ENCODE results near the gene APOBEC3G. TPM values are rescaled to one million over a fixed set of nuclear protein-coding genes. Genes with fewer than 3 reads are reported as not detected.
A peak's percentile ranks its signal among the peaks of the same experiment; 100 is the strongest.

Gene APOBEC3G
- total and polyA plus RNA-seq, 4 experiments from 2014 or later: 44.5 to 110 (median 73.0) TPM

GRCh38 chr22:39083212-39084165 is 6.4 kb downstream of the APOBEC3G start:
- H3K4me1 ChIP-seq (ENCODE audit: insufficient read depth, low read length): peaks cover 67% of the 10 kb centered on the region
- Mint-ChIP-seq H3K4me3 (peak overlapping the region in 1 of 8 donors; percentile 20), H3K36me3 (peaks cover 25 to 51% of the 10 kb centered on the region in 2 donors), H3K9me3 (no peaks in the 10 kb centered on the region), H3K4me1 (peaks cover 24 to 78% (median 52%) of the 10 kb centered on the region in 4 donors), H3K27ac (peak overlapping the region; percentile 42 to 93 (median 75)), H3K27me3 (no peaks in the 10 kb centered on the region)
- peak overlapping the region; percentile 37 for H3K27ac ChIP-seq (ENCODE audit: low read depth, low read length)
- H3K36me3 ChIP-seq (ENCODE audit: insufficient read depth, low read length): peaks cover 20% of the 10 kb centered on the region
- ChIA-PET POLR2A (ENCODE audit: partially characterized antibody) (interaction anchor here (0.5 to 1.2 kb wide), 2 partner anchors 15 to 67 kb away, joined by 3 to 5 read pairs; no protein-coding TSS in a partner anchor), CTCF (ENCODE audit: partially characterized antibody) (no interaction called here)
- no peak for DNase-seq
- H3K9me3 ChIP-seq (ENCODE audit: control insufficient read depth in 1 of 2, low read length in 2 of 2): no peaks in the 10 kb centered on the region
- H3K27me3 ChIP-seq (ENCODE audit: insufficient read depth, low read length): no peaks in the 10 kb centered on the region
- intact Hi-C loops (cut with micrococcal nuclease): no loop called here
- H3K4me3 ChIP-seq (ENCODE audit: low read length in 2 of 2): no peak overlapping the region

- peaks cover 29 to 85% (median 58%) of the 10 kb centered on the region in 4 donors for H3K4me1 Mint-ChIP-seq
- H3K27me3 ChIP-seq (ENCODE audit: insufficient read depth, low read length): no peaks in the 10 kb centered on the region
- no peak overlapping the region for H3K27ac ChIP-seq (ENCODE audit: low read depth, low read length)
- ChIA-PET POLR2A (ENCODE audit: partially characterized antibody) (no interaction called here), CTCF (ENCODE audit: partially characterized antibody) (no interaction called here)
- peaks cover 27 to 52% of the 10 kb centered on the region in 2 donors for H3K36me3 Mint-ChIP-seq
- H3K4me3 ChIP-seq (ENCODE audit: low read length in 2 of 2): no peak overlapping the region
- peak overlapping the region in 6 of 7 donors; percentile 13 to 89 (median 40) for H3K27ac Mint-ChIP-seq
- intact Hi-C loops (cut with micrococcal nuclease): no loop called here
- no peaks in the 10 kb centered on the region for H3K9me3 ChIP-seq (ENCODE audit: control insufficient read depth in 1 of 2, low read length in 2 of 2)
- peaks cover 75% of the 10 kb centered on the region for H3K4me1 ChIP-seq (ENCODE audit: insufficient read depth, low read length)
- H3K9me3 Mint-ChIP-seq: no peaks in the 10 kb centered on the region
- no peak for DNase-seq
- no peaks in the 10 kb centered on the region for H3K27me3 Mint-ChIP-seq
- peaks cover 20% of the 10 kb centered on the region for H3K36me3 ChIP-seq (ENCODE audit: insufficient read depth, low read length)
- H3K4me3 Mint-ChIP-seq: no peak overlapping the region
Measured at GRCh38 chr22:39084666-39085065, 7.6 kb downstream of the APOBEC3G start.

- ChIA-PET POLR2A (ENCODE audit: partially characterized antibody) (interaction anchor here (1.5 kb wide), 1 partner anchor 10 kb away, joined by 4 read pairs; the partner anchor contains the start of gene APOBEC3H), CTCF (ENCODE audit: partially characterized antibody) (no interaction called here)
- no peak overlapping the region for H3K4me3 Mint-ChIP-seq
- intact Hi-C loops (cut with micrococcal nuclease): no loop called here
- H3K27ac Mint-ChIP-seq: peak overlapping the region in 6 of 7 donors; percentile 86 to 99 (median 88)
- peaks cover 9 to 34% of the 10 kb centered on the region in 2 donors for H3K36me3 Mint-ChIP-seq
- H3K27me3 Mint-ChIP-seq: no peaks in the 10 kb centered on the region
- peaks cover 40 to 87% (median 62%) of the 10 kb centered on the region in 4 donors for H3K4me1 Mint-ChIP-seq
- H3K36me3 ChIP-seq (ENCODE audit: insufficient read depth, low read length): peaks cover 6% of the 10 kb centered on the region
- no peak overlapping the region for H3K27ac ChIP-seq (ENCODE audit: low read depth, low read length)
- H3K4me1 ChIP-seq (ENCODE audit: insufficient read depth, low read length): peaks cover 73% of the 10 kb centered on the region
- no peak for DNase-seq
- no peaks in the 10 kb centered on the region for H3K9me3 Mint-ChIP-seq
- no peak overlapping the region for H3K4me3 ChIP-seq (ENCODE audit: low read length in 2 of 2)
- H3K9me3 ChIP-seq (ENCODE audit: control insufficient read depth in 1 of 2, low read length in 2 of 2): no peaks in the 10 kb centered on the region
- H3K27me3 ChIP-seq (ENCODE audit: insufficient read depth, low read length): no peaks in the 10 kb centered on the region
Measured at GRCh38 chr22:39087098-39087497, 10.0 kb downstream of the APOBEC3G start.

- H3K4me3 ChIP-seq (ENCODE audit: low read length in 2 of 2): no peak overlapping the region
- peaks cover 6% of the 10 kb centered on the region for H3K36me3 ChIP-seq (ENCODE audit: insufficient read depth, low read length)
- ChIA-PET POLR2A (ENCODE audit: partially characterized antibody) (interaction anchor here (3.9 to 5.0 kb wide), 2 partner anchors 10 to 12 kb away, joined by 39 read pairs; partner anchors contain the start of gene APOBEC3G), CTCF (ENCODE audit: partially characterized antibody) (no interaction called here)
- peaks cover 76% of the 10 kb centered on the region for H3K4me1 ChIP-seq (ENCODE audit: insufficient read depth, low read length)
- peak overlapping the region; percentile 97 to 100 (median 99) for H3K27ac Mint-ChIP-seq
- no peaks in the 10 kb centered on the region for H3K9me3 Mint-ChIP-seq
- intact Hi-C loops (cut with micrococcal nuclease): no loop called here
- no peaks in the 10 kb centered on the region for H3K27me3 Mint-ChIP-seq
- peaks cover 9 to 27% of the 10 kb centered on the region in 2 donors for H3K36me3 Mint-ChIP-seq
- peak overlapping the region; percentile 98 for H3K27ac ChIP-seq (ENCODE audit: low read depth, low read length)
- H3K4me1 Mint-ChIP-seq: peaks cover 50 to 87% (median 65%) of the 10 kb centered on the region in 4 donors
- peak overlapping the region in 6 of 8 donors; percentile 40 to 71 (median 54) for H3K4me3 Mint-ChIP-seq
- no peaks in the 10 kb centered on the region for H3K27me3 ChIP-seq (ENCODE audit: insufficient read depth, low read length)
- DNase-seq: no peak
- no peaks in the 10 kb centered on the region for H3K9me3 ChIP-seq (ENCODE audit: control insufficient read depth in 1 of 2, low read length in 2 of 2)
Measured at GRCh38 chr22:39087881-39088684, 11.0 kb downstream of the APOBEC3G start.

- Mint-ChIP-seq H3K36me3 (peaks cover 9 to 22% of the 10 kb centered on the region in 2 donors), H3K4me3 (peak overlapping the region in 5 of 8 donors; percentile 15 to 88 (median 53)), H3K9me3 (no peaks in the 10 kb centered on the region), H3K27me3 (no peaks in the 10 kb centered on the region), H3K4me1 (peaks cover 50 to 84% (median 64%) of the 10 kb centered on the region in 4 donors), H3K27ac (peak overlapping the region; percentile 97 to 100 (median 99))
- peaks cover 4% of the 10 kb centered on the region for H3K36me3 ChIP-seq (ENCODE audit: insufficient read depth, low read length)
- H3K4me1 ChIP-seq (ENCODE audit: insufficient read depth, low read length): peaks cover 76% of the 10 kb centered on the region
- H3K27ac ChIP-seq (ENCODE audit: low read depth, low read length): peak overlapping the region; percentile 98
- ChIA-PET POLR2A (ENCODE audit: partially characterized antibody) (interaction anchor here (0.7 to 5.0 kb wide), 4 partner anchors 11 to 540 kb away, joined by 3 to 39 read pairs (median 28); partner anchors contain the start of genes APOBEC3C and APOBEC3G), CTCF (ENCODE audit: partially characterized antibody) (interaction anchor here (1.1 kb wide), 1 partner anchor 8 kb away, joined by 3 read pairs; no protein-coding TSS in a partner anchor)
- no peak for DNase-seq
- H3K4me3 ChIP-seq (ENCODE audit: low read length in 2 of 2): no peak overlapping the region
- H3K27me3 ChIP-seq (ENCODE audit: insufficient read depth, low read length): no peaks in the 10 kb centered on the region
- intact Hi-C loops (cut with micrococcal nuclease): no loop called here
- H3K9me3 ChIP-seq (ENCODE audit: control insufficient read depth in 1 of 2, low read length in 2 of 2): no peaks in the 10 kb centered on the region
Measured at GRCh38 chr22:39088685-39089032, 11.6 kb downstream of the APOBEC3G start.

GRCh38 chr22:39089928-39090327 is 12.9 kb downstream of the APOBEC3G start:
- H3K36me3 ChIP-seq (ENCODE audit: insufficient read depth, low read length): no peaks in the 10 kb centered on the region
- H3K4me3 Mint-ChIP-seq: peak overlapping the region; percentile 72 to 88 (median 82)
- peak overlapping the region; percentile 97 to 100 (median 99) for H3K27ac Mint-ChIP-seq
- CTCF ChIA-PET (ENCODE audit: partially characterized antibody): interaction anchor here (1.0 to 1.1 kb wide), 2 partner anchors 9 to 11 kb away, joined by 3 read pairs; no protein-coding TSS in a partner anchor
- peaks cover 9 to 20% of the 10 kb centered on the region in 2 donors for H3K36me3 Mint-ChIP-seq
- peaks cover 56 to 90% (median 74%) of the 10 kb centered on the region in 4 donors for H3K4me1 Mint-ChIP-seq
- peak overlapping the region; percentile 98 for H3K27ac ChIP-seq (ENCODE audit: low read depth, low read length)
- intact Hi-C loops (cut with micrococcal nuclease): loop anchor here (1.0 to 5.0 kb wide), 4 partner anchors 9 to 105 kb away; partner anchors contain the start of gene APOBEC3D
- no peaks in the 10 kb centered on the region for H3K9me3 Mint-ChIP-seq
- H3K27me3 Mint-ChIP-seq: no peaks in the 10 kb centered on the region
- peak overlapping the region; percentile 59 to 64 for H3K4me3 ChIP-seq (ENCODE audit: low read length in 2 of 2)
- POLR2A ChIA-PET (ENCODE audit: partially characterized antibody): interaction anchor here (1.0 to 5.0 kb wide), 7 partner anchors 9 to 229 kb away, joined by 4 to 39 read pairs (median 9); partner anchors contain the start of genes APOBEC3C, APOBEC3G and RPL3
- peaks cover 88% of the 10 kb centered on the region for H3K4me1 ChIP-seq (ENCODE audit: insufficient read depth, low read length)
- peak in 1 of 5 donors; percentile 54 for DNase-seq
- no peaks in the 10 kb centered on the region for H3K9me3 ChIP-seq (ENCODE audit: control insufficient read depth in 1 of 2, low read length in 2 of 2)
- H3K27me3 ChIP-seq (ENCODE audit: insufficient read depth, low read length): no peaks in the 10 kb centered on the region
